ENCODE data around the gene LRRFIP1. TPM values are rescaled to one million over a fixed set of nuclear protein-coding genes. Genes with fewer than 3 reads are reported as not detected.

The LRRFIP1 gene
- total and polyA plus RNA-seq, 10 of the 15 experiments (the other 5 are each of a cell fraction or from before 2014, with no cell fraction given) = 36.2 to 120 (median 74.3) TPM

DNA sequence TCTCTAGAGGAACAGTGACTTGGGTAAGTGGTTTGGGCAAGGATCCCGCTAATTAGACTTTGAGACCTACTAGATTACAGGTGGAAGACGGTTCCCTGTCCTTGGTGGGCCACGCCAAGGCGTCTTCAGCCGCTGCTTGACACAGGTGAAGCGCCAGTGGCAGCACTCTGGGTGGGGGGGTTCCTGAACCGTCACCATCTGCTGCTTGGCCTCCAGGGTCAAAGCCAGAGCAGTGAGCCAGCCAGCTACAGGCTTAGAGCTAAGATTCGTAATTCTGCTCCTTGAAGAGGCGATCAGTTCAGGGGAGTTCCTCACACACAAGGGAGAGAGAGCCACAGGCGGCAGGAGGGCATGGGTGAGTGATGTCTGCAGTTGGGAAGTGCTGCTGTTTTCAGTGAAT, 131.8 kb downstream of the LRRFIP1 start (continued):
- TF ChIP-seq PAX5 (IDR thresholded peaks at IDR 0.05; ENCODE audit: borderline replicate concordance, low read depth, low read length) = no peak

DNA sequence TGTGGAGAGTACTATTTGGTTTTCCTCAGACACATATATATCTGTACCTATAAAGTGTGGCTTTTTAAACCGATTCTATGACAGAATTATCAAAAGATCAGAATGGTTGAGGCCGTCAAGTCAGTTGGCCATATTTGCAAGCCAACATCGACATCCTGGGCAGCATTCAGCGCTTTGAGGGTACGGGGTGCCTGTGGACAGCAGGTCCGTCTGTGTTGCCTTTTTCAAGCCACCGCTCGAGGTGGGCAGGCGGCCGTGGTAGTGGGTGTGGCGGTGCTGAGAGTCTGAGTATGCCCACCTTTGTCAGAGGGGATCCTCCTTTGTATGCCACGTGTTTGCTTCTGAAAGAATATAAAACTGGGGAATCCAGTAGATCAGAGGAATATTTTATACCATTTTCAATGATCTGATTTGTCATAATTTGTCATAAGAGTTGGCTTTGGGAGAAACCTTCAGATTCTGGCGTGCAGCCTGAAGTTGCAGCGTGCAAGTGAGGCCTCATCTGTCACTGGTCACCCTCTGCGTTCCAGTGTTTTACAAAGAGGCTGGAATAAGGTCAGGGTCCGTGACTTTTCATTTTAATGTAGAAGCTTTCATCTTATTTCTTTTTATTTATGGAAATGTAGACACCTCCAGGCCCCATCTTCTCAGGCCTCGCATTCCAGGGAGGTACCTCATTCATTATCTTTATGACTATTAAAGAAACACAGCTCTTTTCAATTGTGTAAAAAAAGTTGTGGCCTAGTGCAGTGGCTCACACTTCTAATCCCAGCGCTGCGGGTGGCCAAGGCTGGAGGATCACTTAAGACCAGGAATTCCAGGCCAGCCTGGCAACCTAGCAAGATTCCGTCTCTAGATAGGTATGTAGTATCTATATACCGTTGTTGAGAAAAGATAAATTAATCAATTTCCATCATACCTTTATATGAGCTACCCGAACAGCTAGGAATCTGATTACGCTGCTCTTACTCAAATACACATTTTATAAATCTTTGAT, 133.4 kb downstream of the LRRFIP1 start:
- peaks cover 9 to 42% of the 10 kb centered on the region in 2 experiments for H3K36me3 ChIP-seq (ENCODE audit: control insufficient read depth in 2 of 2, insufficient read depth in 2 of 2, low read length in 1 of 2)
- H3K27me3 ChIP-seq (replicated peaks in 1 of 2; ENCODE audit: control insufficient read depth in 2 of 2, insufficient read depth in 2 of 2, low read length in 1 of 2) = no peaks in the 10 kb centered on the region
- ChIA-PET CTCF (interaction anchor here (0.6 to 1.4 kb wide), 3 partner anchors 15 to 248 kb away, joined by 3 to 4 read pairs (median 3); no protein-coding TSS in a partner anchor), RAD21 (ENCODE audit: unreplicated experiment) (no interaction called here), POLR2A (no interaction called here), SMC1A (ENCODE audit: uncharacterized antibody, unreplicated experiment) (interaction anchor here (1.3 to 1.6 kb wide), 2 partner anchors 10 to 13 kb away, joined by 3 to 6 read pairs; no protein-coding TSS in a partner anchor)
- intact Hi-C loops (cut with micrococcal nuclease; ENCODE audit: unreplicated experiment) = no loop called here
- H2AFZ ChIP-seq (ENCODE audit: control insufficient read depth, low read depth, low read length) = no peak overlapping the region
- no TSS peak for BruUV-seq (replicated peaks)
- FAIRE-seq (no peak), DNase-seq (ENCODE audit: low read depth, low spot score) (no peak), ATAC-seq (no peak)
- no peak overlapping the region for H3K4me2 ChIP-seq (ENCODE audit: control insufficient read depth, insufficient read depth)
- H3K79me2 ChIP-seq (ENCODE audit: control insufficient read depth, insufficient read depth, low read length) = no peaks in the 10 kb centered on the region
- H3K9me3 ChIP-seq (replicated peaks; ENCODE audit: control insufficient read depth, insufficient read depth, low read length) = no peaks in the 10 kb centered on the region
- H3K9ac ChIP-seq (ENCODE audit: control insufficient read depth, insufficient read depth, low read length) = no peak overlapping the region
- no peak overlapping the region for H3K27ac ChIP-seq (ENCODE audit: control insufficient read depth, insufficient read depth)
- H3K4me3 ChIP-seq = no peak overlapping the region
- WGBS (ENCODE audit: insufficient coverage, insufficient replicate concordance, low lambda C conversion rate, missing lambda C conversion rate) = 93% methylated on average over 23 of the region's 23 CpGs
- no peaks in the 10 kb centered on the region for H4K20me1 ChIP-seq (ENCODE audit: control insufficient read depth, insufficient read depth)
- in situ Hi-C loops (cut with MboI) = no loop called here
- no peaks in the 10 kb centered on the region for H3K4me1 ChIP-seq (ENCODE audit: control insufficient read depth, insufficient read depth, low read length)
- TF ChIP-seq RELA (IDR thresholded peaks at IDR 0.05; ENCODE audit: borderline replicate concordance, partially characterized antibody) (no peak), FOXK2 (IDR thresholded peaks at IDR 0.05) (no peak), IKZF1 (conservative IDR thresholded peaks at IDR 0.05) (no peak), TARDBP (IDR thresholded peaks at IDR 0.05; ENCODE audit: borderline replicate concordance) (no peak), YY1 (IDR thresholded peaks at IDR 0.05; ENCODE audit: low read depth, low read length) (no peak), PML (IDR thresholded peaks at IDR 0.05; ENCODE audit: low read length) (no peak), RUNX3 (IDR thresholded peaks at IDR 0.05; ENCODE audit: low read length) (no peak)
- TF ChIP-seq, protein P1, sequence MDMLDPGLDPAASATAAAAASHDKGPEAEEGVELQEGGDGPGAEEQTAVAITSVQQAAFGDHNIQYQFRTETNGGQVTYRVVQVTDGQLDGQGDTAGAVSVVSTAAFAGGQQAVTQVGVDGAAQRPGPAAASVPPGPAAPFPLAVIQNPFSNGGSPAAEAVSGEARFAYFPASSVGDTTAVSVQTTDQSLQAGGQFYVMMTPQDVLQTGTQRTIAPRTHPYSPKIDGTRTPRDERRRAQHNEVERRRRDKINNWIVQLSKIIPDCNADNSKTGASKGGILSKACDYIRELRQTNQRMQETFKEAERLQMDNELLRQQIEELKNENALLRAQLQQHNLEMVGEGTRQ (IDR thresholded peaks at IDR 0.05; ENCODE audit: borderline replicate concordance, low read depth, low read length) = no peak
- TF ChIP-seq, protein P2, sequence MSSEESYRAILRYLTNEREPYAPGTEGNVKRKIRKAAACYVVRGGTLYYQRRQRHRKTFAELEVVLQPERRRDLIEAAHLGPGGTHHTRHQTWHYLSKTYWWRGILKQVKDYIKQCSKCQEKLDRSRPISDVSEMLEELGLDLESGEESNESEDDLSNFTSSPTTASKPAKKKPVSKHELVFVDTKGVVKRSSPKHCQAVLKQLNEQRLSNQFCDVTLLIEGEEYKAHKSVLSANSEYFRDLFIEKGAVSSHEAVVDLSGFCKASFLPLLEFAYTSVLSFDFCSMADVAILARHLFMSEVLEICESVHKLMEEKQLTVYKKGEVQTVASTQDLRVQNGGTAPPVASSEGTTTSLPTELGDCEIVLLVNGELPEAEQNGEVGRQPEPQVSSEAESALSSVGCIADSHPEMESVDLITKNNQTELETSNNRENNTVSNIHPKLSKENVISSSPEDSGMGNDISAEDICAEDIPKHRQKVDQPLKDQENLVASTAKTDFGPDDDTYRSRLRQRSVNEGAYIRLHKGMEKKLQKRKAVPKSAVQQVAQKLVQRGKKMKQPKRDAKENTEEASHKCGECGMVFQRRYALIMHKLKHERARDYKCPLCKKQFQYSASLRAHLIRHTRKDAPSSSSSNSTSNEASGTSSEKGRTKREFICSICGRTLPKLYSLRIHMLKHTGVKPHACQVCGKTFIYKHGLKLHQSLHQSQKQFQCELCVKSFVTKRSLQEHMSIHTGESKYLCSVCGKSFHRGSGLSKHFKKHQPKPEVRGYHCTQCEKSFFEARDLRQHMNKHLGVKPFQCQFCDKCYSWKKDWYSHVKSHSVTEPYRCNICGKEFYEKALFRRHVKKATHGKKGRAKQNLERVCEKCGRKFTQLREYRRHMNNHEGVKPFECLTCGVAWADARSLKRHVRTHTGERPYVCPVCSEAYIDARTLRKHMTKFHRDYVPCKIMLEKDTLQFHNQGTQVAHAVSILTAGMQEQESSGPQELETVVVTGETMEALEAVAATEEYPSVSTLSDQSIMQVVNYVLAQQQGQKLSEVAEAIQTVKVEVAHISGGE (CRISPR knock-in tag; IDR thresholded peaks at IDR 0.05) = no peak
- TF ChIP-seq, protein P3, sequence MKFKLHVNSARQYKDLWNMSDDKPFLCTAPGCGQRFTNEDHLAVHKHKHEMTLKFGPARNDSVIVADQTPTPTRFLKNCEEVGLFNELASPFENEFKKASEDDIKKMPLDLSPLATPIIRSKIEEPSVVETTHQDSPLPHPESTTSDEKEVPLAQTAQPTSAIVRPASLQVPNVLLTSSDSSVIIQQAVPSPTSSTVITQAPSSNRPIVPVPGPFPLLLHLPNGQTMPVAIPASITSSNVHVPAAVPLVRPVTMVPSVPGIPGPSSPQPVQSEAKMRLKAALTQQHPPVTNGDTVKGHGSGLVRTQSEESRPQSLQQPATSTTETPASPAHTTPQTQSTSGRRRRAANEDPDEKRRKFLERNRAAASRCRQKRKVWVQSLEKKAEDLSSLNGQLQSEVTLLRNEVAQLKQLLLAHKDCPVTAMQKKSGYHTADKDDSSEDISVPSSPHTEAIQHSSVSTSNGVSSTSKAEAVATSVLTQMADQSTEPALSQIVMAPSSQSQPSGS (IDR thresholded peaks at IDR 0.05; ENCODE audit: low read length) = no peak

All from GM12878 (cell line).